ENCODE measurements around the gene PDCD1LG2.
"Not testable (repeated sequence)": the region's sequence is repeated elsewhere in the genome, so short reads cannot be mapped to it uniquely, and the experiment has no call there.

The PDCD1LG2 gene

DNA sequence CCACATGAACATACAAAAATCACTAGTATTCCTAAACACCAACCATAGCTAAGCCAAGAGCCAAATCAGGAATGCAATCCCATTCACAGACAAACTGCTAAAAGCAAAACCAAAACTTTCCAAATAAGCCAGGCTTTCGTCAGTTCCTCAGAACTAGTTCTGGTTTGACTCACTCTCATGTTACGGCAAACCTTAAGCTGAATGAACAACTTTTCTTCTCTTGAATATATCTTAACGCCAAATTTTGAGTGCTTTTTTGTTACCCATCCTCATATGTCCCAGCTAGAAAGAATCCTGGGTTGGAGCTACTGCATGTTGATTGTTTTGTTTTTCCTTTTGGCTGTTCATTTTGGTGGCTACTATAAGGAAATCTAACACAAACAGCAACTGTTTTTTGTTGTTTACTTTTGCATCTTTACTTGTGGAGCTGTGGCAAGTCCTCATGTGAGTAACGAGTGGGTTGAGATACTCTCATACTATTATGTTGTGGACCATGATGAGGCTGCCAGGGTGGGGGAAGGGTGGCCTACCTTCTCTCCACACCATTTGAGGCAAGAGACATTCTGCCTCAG is at the start of gene PDCD1LG2:
PDCD1LG2 (plus strand) TSS at position 172 of the 572 bp plus-strand sequence. CDS start 12,016 bp downstream, outside the sequence.
- peak; percentile 77 for DNase-seq (ENCODE audit: low read depth)
- TF ChIP-seq, protein P1, sequence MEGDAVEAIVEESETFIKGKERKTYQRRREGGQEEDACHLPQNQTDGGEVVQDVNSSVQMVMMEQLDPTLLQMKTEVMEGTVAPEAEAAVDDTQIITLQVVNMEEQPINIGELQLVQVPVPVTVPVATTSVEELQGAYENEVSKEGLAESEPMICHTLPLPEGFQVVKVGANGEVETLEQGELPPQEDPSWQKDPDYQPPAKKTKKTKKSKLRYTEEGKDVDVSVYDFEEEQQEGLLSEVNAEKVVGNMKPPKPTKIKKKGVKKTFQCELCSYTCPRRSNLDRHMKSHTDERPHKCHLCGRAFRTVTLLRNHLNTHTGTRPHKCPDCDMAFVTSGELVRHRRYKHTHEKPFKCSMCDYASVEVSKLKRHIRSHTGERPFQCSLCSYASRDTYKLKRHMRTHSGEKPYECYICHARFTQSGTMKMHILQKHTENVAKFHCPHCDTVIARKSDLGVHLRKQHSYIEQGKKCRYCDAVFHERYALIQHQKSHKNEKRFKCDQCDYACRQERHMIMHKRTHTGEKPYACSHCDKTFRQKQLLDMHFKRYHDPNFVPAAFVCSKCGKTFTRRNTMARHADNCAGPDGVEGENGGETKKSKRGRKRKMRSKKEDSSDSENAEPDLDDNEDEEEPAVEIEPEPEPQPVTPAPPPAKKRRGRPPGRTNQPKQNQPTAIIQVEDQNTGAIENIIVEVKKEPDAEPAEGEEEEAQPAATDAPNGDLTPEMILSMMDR (conservative IDR thresholded peaks at IDR 0.05; ENCODE audit: low read depth, low read length) = no peak
- H3K4me3 ChIP-seq (ENCODE audit: low read depth, low read length) = peak within 1 kb of the TSS; percentile 52

DNA sequence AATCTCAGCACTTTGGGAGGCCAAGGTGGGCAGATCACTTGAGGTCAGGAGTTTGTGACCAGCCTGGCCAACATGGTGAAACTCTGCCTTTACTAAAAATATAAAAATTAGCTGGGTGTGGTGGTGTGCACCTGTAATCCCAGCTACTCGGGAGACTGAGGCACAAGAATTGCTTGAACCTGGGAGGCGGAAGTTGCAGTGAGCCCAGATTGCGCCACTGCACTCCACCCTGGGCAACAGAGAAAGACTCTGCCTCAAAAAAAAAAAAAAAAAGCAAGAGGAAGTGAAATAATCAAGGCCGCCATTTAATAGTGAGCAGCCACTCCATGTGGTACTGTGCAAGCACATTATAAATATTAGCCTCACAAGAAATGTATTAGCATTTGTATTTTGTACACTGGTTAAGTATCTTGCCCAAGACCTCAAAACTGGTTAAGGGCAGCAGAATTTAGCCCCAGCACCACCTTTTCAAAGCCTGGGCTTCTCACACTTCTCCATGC is 45.5 kb upstream of the PDCD1LG2 start:
- not testable (repeated sequence) for DNase-seq (ENCODE audit: low read depth); H3K4me3 ChIP-seq (ENCODE audit: low read depth, low read length)

DNA sequence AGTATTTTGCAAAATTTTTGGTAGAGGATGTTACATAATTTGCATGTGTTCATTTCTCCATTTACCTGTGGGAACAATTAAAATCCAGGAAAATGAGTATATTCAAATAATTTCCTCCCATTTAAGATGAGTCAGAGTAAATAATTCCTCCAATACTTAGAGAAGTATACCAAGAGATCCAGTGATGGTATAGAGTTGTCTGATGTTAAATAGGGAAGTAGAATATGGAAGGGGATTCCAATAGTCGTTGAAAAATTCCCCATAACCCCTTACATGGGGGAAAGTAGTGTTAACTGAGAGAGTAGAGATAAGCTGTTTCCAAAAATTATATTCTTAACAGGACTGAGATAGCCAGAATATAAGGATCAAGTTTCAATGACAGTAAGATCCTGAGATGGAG is 44.3 kb upstream of the PDCD1LG2 start:
- TF ChIP-seq, protein P1 (conservative IDR thresholded peaks at IDR 0.05; ENCODE audit: low read depth, low read length) = no peak
- no peak for DNase-seq (ENCODE audit: low read depth)
- no peak overlapping the region for H3K4me3 ChIP-seq (ENCODE audit: low read depth, low read length)

DNA sequence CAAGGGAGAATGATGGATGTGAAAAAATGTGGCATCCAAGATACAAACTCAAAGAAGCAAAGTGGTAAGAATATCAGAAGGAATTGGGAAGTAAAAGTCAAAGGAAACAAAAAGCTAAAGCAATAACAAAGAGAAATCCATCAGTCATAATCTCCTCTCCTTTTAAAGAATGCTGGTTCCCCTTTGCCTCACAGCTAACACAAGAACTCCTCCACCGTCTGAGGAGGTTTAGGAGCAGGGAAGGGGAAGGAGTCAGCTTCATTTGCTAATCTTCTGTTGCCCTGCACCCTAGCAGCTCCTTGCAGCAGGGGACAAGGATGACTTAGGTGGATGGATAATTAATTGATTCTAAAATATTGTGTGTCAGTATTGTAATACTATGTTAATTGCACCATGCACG is 43.6 kb upstream of the PDCD1LG2 start:
- no peak for DNase-seq (ENCODE audit: low read depth)
- no peak overlapping the region for H3K4me3 ChIP-seq (ENCODE audit: low read depth, low read length)
- TF ChIP-seq, protein P1 (conservative IDR thresholded peaks at IDR 0.05; ENCODE audit: low read depth, low read length) = no peak

DNA sequence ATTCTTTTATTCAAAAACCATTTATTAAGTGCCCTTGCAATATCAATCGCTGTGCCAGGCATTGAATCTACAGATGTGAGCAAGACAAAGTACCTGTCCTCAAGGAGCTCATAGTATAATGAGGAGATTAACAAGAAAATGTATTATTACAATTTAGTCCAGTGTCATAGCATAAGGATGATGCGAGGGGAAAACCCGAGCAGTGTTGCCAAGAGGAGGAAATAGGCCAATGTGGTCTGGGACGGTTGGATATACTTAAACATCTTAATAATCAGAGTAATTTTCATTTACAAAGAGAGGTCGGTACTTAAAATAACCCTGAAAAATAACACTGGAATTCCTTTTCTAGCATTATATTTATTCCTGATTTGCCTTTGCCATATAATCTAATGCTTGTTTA is 41.5 kb upstream of the PDCD1LG2 start:
- DNase-seq (ENCODE audit: low read depth) = no peak
- H3K4me3 ChIP-seq (ENCODE audit: low read depth, low read length) = no peak overlapping the region
- TF ChIP-seq, protein P1 (conservative IDR thresholded peaks at IDR 0.05; ENCODE audit: low read depth, low read length) = no peak

DNA sequence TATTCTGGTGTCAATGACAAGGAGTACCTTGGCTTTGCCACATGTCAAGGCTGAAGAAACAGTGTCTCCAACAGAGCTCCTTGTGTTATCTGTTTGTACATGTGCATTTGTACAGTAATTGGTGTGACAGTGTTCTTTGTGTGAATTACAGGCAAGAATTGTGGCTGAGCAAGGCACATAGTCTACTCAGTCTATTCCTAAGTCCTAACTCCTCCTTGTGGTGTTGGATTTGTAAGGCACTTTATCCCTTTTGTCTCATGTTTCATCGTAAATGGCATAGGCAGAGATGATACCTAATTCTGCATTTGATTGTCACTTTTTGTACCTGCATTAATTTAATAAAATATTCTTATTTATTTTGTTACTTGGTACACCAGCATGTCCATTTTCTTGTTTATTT is 40.2 kb upstream of the PDCD1LG2 start:
- no peak overlapping the region for H3K4me3 ChIP-seq (ENCODE audit: low read depth, low read length)
- DNase-seq (ENCODE audit: low read depth) = no peak
- TF ChIP-seq, protein P1 (conservative IDR thresholded peaks at IDR 0.05; ENCODE audit: low read depth, low read length) = no peak

DNA sequence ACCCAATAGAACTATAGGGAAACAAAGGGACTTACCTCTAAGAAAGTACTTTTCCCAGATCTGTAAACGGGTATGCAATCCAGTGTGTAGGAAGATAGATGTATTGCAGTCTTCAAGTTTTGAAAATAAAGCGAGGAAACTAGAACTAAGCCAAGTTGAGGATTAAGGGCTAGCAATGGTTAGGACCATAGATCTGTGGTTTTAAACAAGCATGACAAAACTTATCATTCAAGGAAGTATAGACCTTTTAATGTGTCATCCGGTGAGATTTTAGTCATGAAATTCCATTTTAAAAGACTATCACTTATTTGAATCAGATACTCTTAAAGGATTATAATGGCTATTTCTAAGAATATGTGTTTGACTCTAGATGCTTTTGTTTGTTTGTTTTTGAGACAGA is 39.5 kb upstream of the PDCD1LG2 start:
- H3K4me3 ChIP-seq (ENCODE audit: low read depth, low read length) = no peak overlapping the region
- TF ChIP-seq, protein P1 (conservative IDR thresholded peaks at IDR 0.05; ENCODE audit: low read depth, low read length) = no peak
- DNase-seq (ENCODE audit: low read depth) = no peak

DNA sequence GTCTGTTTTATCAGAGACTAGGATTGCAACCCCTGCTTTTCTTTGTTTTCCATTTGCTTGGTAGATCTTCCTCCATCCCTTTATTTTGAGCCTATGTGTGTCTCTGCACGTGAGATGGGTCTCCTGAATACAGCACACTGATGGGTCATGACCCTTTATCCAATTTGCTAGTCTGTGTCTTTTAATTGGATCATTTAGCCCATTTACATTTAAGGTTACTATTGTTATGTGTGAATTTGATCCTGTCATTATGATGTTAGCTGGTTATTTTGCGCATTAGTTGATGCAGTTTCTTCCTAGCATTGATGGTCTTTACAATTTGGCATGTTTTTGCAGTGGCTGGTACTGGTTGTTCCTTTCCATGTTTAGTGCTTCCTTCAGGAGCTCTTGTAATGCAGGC is 34.7 kb upstream of the PDCD1LG2 start:
- not testable (repeated sequence) for H3K4me3 ChIP-seq (ENCODE audit: low read depth, low read length); DNase-seq (ENCODE audit: low read depth)
